NB4 (cell line): ENCODE results near the gene NEK11.

Experiments used
- CTCF ChIP-seq: IDR thresholded peaks from one replicate; pipeline ENCODE4 v1.5.1; 2012; ENCODE audit warnings: low read depth, low read length
- POLR2A ChIP-seq: IDR thresholded peaks from 2 replicates; pipeline ENCODE4 v1.6.1; 2011; ENCODE audit warnings: mild to moderate bottlenecking; ENCODE audit not compliant: insufficient read length; ENCODE audit errors: extremely low read depth

DNA sequence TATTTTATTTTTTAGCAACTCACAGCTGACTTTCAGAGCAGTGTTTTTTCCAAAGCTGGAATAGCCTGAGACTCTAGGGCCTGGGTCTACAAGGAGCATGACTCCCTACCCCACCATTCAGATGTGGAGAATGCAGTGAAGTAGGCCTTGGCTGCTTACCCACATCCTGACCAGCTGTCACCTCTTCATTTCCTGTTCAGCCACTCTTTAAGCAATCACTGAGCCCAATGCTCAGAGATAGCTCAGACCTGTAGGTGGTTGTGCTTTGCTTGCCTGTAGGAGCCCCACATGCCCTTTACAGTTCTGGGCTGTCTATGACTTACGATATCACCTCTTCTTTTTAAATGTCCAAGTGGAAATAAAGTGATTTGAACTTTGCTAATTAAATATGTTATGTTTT lies 148.1 kb downstream of the NEK11 start:
- TF ChIP-seq CTCF = no peak
- no peak for TF ChIP-seq POLR2A
